Myocyte (in vitro differentiated cells): ENCODE measurements around the gene RNF125. TPM values are rescaled to one million over a fixed set of nuclear protein-coding genes. Genes with fewer than 3 reads are reported as not detected.
A peak's percentile ranks its signal among the peaks of the same experiment; 100 is the strongest.
"Not testable (repeated sequence)": the region's sequence is repeated elsewhere in the genome, so short reads cannot be mapped to it uniquely, and the experiment has no call there.

Experiments
- DNase-seq: peaks from one replicate; pipeline ENCODE4 v3.0.0-alpha.2; 2012; ENCODE audit warnings: low read depth
- total RNA-seq: library from RNA; depleted of rRNA; stranded (reverse); fragments of >200 nt; gene quantifications from 2 replicates; pipeline ENCODE4 v1.2.3, GENCODE V29; 2014

RNF125 gene
- total RNA-seq, 1 donor from 2014 or later = 2.9 TPM

DNA sequence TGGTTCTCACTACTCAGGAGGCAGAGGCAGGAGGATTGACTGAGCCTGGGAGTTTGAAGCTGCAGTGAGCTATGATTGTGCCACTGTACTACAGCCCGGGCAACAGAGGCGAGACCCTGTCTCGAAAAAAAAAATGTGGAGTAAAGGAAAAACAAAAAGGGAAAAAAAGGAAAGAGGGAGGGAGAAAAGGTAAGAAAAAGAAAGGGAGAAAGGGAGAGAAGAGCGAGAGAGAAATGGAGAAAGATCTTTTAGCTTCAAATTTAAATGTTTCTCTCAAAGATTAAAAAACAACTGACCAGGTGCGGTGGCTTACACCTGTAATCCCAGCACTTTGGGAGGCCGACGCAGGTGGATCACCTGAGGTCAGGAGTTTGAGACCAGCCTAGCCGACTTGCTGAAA, 65.2 kb downstream of the RNF125 start:
- no peak for DNase-seq

DNA sequence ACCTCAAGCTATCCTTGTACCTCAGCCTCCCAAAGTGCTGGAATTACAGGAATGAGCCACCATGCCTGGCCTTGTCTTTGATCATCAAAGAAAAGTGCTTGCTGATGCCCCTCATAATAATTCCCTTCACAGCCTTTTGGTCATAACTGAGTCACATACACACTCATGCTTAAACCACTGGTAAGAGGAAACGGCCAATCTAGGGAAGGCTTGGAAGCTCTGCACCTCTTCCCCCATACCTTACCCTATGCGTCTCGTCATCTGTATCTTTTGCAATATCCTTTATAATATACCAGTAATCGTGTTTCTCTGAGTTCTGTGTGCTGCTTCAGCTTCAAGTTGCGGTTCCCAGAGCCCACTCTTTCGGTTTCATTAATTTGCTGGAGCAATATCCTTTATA, 68.3 kb downstream of the RNF125 start:
- no peak for DNase-seq

DNA sequence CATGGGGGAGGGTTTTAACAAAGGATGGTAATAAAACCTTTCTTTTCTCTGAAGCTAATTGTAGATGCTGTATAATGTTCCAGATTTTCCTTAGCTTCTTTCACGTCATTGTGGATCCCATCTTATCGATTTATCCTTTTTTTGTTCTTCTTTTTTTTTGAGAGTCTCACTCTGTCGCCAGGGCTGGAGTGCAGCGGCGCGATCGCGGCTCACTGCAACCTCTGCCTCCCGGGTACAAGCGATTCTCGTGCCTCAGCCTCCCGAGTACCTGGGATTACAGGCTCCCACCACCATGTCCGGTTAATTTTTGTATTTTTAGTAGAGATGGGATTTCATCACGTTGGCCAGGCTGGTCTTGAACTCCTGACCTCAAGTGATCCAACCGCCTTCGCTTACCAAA, 72.2 kb downstream of the RNF125 start:
- not testable (repeated sequence) for DNase-seq

DNA sequence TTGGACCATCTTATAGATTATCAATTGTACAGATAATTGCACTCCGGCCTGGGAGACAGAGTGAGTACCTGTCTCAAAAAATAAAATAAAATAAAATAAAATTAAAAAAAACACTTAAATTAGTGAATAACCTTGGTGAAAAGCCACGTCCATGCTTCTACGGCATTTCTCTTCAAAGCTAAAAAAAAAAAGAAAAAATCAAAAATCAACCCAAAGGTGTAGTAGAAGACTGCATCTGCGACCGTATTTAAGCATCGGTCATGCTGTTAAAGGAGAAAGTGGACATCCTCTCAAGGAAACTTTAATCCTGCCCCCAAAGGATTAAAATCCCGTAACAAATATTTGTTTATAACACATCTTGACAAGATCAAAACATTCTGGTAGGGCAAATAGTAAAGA, 72.7 kb downstream of the RNF125 start:
- no peak for DNase-seq

DNA sequence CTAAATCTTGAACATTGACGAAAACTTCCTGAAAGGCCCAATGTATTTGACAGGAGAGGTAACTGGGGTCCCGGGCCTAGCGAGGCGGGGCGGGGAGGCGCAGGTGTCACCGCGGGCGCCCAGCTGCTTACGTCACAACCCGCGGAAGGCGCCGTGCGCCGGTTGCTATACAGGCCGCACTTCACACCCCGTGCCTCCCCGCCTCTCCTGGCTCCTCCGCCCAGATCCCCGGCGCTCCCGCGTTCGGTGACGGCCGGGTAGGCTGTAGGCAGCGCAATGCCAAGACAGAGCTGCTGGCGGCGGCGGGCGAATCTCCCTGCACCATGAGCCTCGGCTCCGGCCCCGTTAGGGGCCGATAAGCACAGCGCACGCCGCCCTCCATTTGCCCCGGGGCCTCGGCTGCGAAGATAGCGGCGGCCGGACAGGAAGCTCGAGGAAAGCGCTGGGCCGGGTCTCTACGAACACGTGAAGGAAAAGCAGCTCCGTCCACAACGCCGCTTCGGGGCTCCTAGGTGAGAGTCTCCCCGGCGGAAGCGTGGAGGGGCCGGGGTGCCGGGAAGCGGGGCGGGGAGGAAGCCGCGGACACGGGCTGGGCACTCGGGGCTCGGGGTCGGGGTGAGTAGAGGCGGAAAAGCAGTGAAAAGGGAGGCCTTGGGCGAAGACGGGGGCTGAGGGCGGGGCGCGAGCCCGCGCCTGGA, 73.2 kb downstream of the RNF125 start, which contains the start of gene RNF138:
RNF138 (plus strand) TSS at position 151 of the 698 bp plus-strand sequence. CDS start 903 bp downstream, outside the sequence.
- DNase-seq = peak; percentile 86

DNA sequence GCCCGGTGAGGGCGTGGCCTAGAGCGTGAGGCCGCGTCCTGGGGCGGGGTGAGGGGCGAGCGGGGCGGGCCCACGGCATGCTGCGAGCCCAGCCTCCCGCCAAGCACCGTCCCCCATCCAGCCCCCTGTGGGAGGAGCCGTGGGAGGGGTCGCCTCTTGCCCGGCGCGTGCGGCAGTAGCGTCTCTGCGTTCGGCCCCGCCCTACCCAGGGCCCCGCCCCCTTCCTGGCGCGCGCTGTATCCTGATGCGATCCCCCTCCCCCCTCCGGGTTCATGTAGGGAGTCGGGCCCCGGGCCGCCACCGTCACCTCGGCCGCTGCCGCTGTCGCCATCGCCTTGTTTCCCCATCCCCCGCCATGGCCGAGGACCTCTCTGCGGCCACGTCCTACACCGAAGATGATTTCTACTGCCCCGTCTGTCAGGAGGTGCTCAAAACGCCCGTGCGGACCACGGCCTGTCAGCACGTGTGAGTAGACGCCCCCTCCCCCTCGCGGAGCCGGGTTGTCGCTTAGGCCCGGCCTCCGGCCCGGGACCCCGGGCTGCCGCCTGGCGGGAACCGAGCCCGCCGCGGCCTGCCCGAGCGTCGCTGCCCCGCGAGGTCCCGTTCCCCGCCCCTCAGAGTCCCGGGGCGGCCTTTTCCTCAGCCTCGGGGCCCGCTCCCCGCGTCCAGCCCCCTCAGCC, 73.9 kb downstream of the RNF125 start:
- DNase-seq = peak; percentile 98

DNA sequence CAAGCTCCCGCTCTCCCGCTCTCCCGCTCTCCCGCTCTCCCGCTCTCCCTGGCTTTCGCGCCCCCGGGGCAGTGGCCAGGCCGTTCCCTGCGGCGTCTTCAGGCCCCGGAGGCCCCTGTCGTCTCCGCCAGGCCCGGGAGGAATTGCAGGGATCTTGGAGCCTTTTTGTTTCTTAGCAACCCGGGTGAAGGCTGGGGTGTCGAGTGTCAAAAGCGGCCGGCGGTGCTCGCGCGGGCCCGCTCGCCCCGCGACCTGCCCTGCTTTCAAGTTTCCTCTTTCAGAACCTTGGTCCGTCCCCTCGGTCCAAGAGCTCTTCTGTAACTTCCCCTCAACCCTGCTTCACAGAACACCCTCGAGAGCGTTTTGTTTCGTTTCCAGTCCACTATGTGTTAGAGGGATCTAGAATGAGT, 74.5 kb downstream of the RNF125 start:
- DNase-seq = peak; percentile 73

DNA sequence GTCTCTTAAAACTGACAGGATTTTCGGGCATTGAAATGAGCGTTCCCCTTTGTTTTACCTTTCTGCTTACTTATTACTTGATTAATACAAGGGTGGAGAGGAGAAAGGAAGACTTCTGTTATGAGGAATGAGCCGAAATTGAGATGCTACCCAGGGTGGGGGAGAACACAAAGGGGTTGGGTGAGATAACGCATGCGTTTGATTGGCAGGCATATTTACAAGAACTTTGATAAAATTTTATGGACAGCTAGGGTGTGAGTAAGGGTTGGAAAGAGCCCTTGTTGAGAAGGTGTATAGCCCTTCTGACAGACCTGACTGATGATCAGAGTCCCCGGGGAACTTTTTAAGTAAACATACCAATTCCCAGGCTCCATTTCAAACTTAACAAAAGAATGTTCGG, 74.9 kb downstream of the RNF125 start:
- no peak for DNase-seq

DNA sequence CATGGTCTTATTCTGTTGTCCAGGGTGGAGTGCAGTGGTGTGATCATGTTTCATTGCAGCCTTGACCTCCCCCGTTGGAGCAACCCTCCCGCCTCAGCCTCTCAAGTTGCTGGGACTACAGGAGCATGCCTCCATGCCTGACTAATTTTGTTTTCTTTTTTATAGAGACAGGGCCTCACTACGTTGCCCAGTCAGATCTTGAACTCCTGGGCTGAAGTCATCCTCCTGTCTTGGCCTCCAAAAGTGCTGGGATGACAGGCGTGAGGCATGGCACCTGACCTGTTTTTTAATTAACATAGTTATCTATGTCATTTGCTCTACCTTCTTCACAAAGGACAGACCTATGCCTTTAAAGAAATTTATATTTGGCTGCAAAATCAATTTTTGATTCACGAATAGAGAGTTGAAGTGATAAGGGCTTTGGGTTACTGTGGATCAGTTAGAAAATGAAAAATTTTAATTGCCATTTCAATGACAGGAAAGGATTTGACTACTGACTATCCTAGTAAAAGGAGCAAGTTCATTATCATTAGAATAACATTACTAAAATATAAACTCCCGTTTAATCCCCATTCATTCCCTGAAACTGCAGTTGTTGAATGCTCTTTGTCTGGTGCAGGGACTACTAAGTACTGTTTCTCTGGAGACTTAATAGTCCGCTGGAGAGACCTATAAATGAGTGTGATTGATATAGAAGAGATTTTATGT, 76.7 kb downstream of the RNF125 start:
- DNase-seq = no peak

DNA sequence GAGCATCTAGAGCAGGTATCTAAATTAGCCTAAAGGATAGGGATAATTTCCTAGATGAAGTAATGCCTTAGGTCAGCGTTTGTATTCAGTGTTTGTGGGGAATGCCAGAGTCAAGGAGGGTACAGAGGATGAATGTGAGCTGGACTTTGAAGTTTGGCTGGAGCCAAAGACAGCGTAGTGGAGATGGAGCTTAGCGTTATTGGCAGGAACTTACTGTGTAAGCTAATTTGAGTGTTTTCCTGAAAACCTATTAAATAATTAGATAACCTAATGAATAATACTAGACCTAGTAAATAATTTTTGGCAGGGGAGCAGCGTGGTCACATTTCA, 77.2 kb downstream of the RNF125 start:
- DNase-seq = no peak

DNA sequence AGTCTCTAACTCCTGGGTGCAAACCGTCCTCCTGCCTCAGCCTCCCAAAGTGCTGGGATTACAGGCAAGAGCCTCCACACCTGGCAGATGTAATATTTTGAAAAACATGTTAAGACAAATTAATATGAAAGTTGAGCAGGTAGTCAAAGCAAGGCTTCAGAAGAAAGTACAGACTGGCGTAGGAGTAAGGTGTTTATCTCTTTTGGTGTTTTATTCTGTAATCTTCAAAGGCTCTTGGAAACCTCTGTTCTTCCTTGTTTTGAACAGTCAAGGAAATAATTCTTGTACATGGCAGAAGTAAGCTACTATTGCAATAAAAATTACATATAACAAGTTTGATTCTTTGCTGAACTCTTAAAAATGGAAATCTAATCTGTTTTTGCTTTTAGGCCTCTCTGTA, 78.3 kb downstream of the RNF125 start:
- DNase-seq = no peak

DNA sequence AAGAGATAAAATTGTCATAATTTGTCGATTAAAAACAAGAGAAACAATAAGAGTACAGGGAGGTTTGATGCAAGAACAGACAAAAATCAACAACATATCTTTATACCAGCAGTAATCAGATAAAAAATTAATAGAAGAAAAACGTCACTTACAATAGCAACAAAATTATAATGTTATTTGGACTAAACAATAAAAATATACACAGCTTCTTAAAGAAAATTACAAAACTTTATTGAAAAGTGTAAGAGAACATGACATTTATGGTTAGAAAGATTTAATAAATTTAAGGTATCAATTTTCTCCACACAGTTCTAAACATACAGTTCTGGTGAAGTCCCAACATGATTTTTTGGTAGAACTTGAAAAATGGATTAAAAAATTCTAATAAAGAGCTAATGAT, 85.9 kb downstream of the RNF125 start:
- DNase-seq = no peak

- no peak for DNase-seq
Measured at GRCh38 chr18:32110005-32110404, 91.4 kb downstream of the RNF125 start.

DNA sequence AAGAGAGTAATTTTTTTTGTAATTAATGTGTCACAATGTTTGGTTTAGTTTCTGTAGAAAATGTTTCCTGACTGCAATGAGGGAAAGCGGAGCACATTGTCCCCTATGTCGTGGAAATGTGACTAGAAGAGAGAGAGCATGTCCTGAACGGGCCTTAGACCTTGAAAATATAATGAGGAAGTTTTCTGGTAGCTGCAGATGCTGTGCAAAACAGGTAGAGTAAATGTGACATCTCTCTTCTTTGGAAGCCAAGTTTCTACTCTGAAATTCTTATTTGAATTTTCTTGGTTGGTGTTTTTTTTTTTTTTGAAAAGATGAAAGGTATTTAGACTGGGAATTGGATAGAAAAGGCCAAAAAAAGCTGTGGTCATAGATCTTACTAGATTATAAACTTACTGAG, 93.1 kb downstream of the RNF125 start:
- no peak for DNase-seq

GRCh38 chr18:32112826-32113225, 94.2 kb downstream of the RNF125 start:
- no peak for DNase-seq

DNA sequence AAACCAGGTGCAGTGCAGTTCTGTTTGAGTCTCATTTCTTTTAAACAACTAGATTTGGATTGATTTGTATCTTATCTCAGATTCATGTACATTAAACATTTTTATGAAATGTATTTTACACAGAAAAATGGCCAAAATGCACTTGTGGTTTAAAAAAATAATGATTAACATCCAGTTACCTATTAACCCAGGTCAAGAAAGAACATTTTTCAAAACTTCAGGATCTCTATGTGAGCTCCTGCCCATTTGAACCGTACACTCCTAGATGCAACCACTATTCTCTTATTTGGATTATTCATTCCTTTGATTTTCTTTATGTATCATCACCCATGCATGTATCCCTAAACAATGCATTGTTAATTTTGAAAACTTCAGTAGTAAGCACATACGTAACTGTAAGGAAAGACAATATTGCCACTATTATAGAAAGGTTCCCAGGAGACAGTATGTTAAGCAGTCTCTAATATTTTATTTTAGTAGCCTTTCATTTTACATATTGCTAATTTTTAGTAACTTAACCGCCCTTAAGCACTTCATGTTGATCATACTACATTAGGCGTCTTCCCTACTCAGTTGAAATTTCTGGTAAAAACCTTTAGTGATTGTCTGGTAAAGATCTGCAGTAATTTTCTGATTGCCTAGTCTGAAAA, 95.8 kb downstream of the RNF125 start:
- no peak for DNase-seq

- no peak for DNase-seq
Measured at GRCh38 chr18:32122039-32122438, 103.4 kb downstream of the RNF125 start.

Other genes with a start within 250 kb of the RNF125 start
- 37.3 and 39.9 TPM in 2 replicates for gene TRAPPC8, start 75.7 kb upstream of the RNF125 start, total RNA-seq
- 10.2 and 30.7 TPM in 2 replicates for gene RNF138, start 73.0 kb downstream of the RNF125 start, total RNA-seq
- gene MEP1B, start 171.2 kb downstream of the RNF125 start, total RNA-seq = 0.08 TPM in 1 of 2 replicates, not detected in the other